ENCODE measurements around the gene NCOA7. TPM values are rescaled to one million over a fixed set of nuclear protein-coding genes. Genes with fewer than 3 reads are reported as not detected.

Gene NCOA7
- total and polyA plus RNA-seq, 9 of the 15 experiments (the other 6 are each of a cell fraction or from before 2014, with no cell fraction given): 5.8 to 14.6 (median 9.3) TPM

DNA sequence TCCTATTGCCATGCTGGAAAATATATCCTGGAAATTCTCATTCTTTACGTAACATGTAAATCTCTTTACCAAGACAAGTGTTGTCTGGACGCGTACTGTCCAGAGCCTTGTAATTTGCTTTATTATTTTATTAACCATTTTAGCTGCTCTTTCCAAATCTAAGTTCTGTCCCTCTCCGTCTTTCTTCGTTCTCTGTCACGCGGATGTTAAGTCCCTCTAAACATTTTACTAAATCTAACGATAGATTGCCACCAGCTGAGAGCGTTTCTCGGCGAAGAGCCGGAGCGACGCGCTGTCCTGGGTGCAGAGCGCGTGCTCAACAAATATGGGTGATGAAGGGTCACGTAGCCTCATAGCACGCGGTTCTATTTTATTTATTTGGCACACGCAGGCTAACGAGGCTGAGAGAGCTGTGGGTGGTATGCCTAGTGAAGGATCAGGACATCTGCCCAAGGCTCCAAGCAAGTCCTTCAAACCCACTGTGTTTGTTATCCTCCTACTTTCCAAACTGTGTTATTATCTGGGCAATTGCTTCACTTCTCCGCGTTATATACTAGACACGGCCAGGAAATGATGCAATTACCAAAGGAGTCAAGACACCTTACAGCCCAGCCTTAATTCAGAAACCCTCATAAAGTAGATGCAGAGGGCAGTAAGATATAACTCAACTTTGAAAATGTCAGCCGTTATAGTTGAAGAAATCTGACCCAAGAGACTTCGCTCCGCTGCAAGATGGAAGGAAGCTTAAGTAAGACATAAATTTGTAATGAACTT lies 10.0 kb upstream of the NCOA7 start (continued):
- TF ChIP-seq, protein P1, sequence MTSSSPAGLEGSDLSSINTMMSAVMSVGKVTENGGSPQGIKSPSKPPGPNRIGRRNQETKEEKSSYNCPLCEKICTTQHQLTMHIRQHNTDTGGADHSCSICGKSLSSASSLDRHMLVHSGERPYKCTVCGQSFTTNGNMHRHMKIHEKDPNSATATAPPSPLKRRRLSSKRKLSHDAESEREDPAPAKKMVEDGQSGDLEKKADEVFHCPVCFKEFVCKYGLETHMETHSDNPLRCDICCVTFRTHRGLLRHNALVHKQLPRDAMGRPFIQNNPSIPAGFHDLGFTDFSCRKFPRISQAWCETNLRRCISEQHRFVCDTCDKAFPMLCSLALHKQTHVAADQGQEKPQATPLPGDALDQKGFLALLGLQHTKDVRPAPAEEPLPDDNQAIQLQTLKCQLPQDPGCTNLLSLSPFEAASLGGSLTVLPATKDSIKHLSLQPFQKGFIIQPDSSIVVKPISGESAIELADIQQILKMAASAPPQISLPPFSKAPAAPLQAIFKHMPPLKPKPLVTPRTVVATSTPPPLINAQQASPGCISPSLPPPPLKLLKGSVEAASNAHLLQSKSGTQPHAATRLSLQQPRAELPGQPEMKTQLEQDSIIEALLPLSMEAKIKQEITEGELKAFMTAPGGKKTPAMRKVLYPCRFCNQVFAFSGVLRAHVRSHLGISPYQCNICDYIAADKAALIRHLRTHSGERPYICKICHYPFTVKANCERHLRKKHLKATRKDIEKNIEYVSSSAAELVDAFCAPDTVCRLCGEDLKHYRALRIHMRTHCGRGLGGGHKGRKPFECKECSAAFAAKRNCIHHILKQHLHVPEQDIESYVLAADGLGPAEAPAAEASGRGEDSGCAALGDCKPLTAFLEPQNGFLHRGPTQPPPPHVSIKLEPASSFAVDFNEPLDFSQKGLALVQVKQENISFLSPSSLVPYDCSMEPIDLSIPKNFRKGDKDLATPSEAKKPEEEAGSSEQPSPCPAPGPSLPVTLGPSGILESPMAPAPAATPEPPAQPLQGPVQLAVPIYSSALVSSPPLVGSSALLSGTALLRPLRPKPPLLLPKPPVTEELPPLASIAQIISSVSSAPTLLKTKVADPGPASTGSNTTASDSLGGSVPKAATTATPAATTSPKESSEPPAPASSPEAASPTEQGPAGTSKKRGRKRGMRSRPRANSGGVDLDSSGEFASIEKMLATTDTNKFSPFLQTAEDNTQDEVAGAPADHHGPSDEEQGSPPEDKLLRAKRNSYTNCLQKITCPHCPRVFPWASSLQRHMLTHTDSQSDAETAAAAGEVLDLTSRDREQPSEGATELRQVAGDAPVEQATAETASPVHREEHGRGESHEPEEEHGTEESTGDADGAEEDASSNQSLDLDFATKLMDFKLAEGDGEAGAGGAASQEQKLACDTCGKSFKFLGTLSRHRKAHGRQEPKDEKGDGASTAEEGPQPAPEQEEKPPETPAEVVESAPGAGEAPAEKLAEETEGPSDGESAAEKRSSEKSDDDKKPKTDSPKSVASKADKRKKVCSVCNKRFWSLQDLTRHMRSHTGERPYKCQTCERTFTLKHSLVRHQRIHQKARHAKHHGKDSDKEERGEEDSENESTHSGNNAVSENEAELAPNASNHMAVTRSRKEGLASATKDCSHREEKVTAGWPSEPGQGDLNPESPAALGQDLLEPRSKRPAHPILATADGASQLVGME (CRISPR knock-in tag; IDR thresholded peaks at IDR 0.05): 0 out of 2 replicates have a peak, but pooled peaks have one; percentile 7
- TF ChIP-seq CHD4 (IDR thresholded peaks at IDR 0.05; ENCODE audit: insufficient read depth, insufficient replicate concordance, low read depth, low read length, poor library complexity, severe bottlenecking) (no peak), BHLHE40 (IDR thresholded peaks at IDR 0.05; ENCODE audit: low read length) (no peak), ZBTB17 (CRISPR knock-in tag; IDR thresholded peaks at IDR 0.05) (0 out of 2 replicates have a peak, but pooled peaks have one; percentile 54)
- TF ChIP-seq, protein P2, sequence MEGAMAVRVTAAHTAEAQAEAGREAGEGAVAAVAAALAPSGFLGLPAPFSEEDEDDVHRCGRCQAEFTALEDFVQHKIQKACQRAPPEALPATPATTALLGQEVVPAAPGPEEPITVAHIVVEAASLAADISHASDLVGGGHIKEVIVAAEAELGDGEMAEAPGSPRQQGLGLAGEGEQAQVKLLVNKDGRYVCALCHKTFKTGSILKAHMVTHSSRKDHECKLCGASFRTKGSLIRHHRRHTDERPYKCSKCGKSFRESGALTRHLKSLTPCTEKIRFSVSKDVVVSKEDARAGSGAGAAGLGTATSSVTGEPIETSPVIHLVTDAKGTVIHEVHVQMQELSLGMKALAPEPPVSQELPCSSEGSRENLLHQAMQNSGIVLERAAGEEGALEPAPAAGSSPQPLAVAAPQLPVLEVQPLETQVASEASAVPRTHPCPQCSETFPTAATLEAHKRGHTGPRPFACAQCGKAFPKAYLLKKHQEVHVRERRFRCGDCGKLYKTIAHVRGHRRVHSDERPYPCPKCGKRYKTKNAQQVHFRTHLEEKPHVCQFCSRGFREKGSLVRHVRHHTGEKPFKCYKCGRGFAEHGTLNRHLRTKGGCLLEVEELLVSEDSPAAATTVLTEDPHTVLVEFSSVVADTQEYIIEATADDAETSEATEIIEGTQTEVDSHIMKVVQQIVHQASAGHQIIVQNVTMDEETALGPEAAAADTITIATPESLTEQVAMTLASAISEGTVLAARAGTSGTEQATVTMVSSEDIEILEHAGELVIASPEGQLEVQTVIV (CRISPR knock-in tag; IDR thresholded peaks at IDR 0.05; ENCODE audit: borderline replicate concordance): no peak
- TF ChIP-seq, protein P3, sequence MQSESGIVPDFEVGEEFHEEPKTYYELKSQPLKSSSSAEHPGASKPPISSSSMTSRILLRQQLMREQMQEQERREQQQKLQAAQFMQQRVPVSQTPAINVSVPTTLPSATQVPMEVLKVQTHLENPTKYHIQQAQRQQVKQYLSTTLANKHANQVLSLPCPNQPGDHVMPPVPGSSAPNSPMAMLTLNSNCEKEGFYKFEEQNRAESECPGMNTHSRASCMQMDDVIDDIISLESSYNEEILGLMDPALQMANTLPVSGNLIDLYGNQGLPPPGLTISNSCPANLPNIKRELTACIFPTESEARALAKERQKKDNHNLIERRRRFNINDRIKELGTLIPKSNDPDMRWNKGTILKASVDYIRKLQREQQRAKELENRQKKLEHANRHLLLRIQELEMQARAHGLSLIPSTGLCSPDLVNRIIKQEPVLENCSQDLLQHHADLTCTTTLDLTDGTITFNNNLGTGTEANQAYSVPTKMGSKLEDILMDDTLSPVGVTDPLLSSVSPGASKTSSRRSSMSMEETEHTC (IDR thresholded peaks at IDR 0.05): no peak
- TF ChIP-seq, protein P4, sequence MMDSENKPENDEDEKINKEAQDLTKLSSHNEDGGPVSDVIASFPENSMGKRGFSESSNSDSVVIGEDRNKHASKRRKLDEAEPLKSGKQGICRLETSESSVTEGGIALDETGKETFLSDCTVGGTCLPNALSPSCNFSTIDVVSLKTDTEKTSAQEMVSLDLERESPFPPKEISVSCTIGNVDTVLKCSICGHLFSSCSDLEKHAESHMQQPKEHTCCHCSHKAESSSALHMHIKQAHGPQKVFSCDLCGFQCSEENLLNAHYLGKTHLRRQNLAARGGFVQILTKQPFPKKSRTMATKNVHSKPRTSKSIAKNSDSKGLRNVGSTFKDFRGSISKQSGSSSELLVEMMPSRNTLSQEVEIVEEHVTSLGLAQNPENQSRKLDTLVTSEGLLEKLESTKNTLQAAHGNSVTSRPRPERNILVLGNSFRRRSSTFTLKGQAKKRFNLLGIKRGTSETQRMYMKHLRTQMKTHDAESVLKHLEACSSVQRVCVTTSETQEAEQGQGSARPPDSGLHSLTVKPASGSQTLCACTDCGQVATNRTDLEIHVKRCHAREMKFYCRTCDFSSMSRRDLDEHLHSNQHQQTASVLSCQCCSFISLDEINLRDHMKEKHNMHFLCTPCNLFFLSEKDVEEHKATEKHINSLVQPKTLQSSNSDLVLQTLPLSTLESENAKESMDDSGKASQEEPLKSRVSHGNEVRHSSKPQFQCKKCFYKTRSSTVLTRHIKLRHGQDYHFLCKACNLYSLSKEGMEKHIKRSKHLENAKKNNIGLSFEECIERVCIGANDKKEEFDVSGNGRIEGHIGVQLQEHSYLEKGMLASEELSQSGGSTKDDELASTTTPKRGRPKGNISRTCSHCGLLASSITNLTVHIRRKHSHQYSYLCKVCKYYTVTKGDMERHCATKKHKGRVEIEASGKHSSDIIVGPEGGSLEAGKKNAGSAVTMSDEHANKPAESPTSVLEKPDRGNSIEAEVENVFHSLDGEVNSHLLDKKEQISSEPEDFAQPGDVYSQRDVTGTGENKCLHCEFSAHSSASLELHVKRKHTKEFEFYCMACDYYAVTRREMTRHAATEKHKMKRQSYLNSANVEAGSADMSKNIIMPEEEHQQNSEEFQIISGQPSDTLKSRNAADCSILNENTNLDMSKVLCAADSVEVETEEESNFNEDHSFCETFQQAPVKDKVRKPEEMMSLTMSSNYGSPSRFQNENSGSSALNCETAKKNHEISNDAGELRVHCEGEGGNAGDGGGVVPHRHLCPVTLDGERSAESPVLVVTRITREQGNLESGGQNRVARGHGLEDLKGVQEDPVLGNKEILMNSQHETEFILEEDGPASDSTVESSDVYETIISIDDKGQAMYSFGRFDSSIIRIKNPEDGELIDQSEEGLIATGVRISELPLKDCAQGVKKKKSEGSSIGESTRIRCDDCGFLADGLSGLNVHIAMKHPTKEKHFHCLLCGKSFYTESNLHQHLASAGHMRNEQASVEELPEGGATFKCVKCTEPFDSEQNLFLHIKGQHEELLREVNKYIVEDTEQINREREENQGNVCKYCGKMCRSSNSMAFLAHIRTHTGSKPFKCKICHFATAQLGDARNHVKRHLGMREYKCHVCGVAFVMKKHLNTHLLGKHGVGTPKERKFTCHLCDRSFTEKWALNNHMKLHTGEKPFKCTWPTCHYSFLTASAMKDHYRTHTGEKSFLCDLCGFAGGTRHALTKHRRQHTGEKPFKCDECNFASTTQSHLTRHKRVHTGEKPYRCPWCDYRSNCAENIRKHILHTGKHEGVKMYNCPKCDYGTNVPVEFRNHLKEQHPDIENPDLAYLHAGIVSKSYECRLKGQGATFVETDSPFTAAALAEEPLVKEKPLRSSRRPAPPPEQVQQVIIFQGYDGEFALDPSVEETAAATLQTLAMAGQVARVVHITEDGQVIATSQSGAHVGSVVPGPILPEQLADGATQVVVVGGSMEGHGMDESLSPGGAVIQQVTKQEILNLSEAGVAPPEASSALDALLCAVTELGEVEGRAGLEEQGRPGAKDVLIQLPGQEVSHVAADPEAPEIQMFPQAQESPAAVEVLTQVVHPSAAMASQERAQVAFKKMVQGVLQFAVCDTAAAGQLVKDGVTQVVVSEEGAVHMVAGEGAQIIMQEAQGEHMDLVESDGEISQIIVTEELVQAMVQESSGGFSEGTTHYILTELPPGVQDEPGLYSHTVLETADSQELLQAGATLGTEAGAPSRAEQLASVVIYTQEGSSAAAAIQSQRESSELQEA (IDR thresholded peaks at IDR 0.05; ENCODE audit: low read depth): no peak
